ENCODE results near the gene BEND5.

DNA sequence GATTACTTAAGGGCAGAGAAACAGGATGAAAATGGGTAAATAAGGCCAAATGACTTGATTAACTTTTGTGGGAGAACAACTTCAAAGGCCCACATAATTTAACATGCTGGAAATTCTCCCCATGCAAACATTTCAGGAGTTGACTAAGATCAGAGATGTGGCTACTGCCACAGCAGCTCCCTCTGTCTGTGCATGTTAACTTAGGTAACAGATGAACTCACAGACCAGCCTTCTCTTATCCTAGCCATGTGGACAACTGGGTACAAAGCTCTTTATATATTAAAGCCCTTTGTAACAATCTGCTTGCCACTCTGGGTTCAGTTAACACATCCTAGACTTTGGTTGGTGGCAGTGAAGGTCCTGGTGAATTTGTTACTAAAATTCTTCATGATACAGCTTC, 33.2 kb downstream of the BEND5 start:
- TF ChIP-seq, protein P1, sequence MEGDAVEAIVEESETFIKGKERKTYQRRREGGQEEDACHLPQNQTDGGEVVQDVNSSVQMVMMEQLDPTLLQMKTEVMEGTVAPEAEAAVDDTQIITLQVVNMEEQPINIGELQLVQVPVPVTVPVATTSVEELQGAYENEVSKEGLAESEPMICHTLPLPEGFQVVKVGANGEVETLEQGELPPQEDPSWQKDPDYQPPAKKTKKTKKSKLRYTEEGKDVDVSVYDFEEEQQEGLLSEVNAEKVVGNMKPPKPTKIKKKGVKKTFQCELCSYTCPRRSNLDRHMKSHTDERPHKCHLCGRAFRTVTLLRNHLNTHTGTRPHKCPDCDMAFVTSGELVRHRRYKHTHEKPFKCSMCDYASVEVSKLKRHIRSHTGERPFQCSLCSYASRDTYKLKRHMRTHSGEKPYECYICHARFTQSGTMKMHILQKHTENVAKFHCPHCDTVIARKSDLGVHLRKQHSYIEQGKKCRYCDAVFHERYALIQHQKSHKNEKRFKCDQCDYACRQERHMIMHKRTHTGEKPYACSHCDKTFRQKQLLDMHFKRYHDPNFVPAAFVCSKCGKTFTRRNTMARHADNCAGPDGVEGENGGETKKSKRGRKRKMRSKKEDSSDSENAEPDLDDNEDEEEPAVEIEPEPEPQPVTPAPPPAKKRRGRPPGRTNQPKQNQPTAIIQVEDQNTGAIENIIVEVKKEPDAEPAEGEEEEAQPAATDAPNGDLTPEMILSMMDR (IDR thresholded peaks at IDR 0.05) = no peak
- TF ChIP-seq POLR2A (IDR thresholded peaks at IDR 0.05) (no peak), EP300 (IDR thresholded peaks at IDR 0.05) (no peak)

Measured in sigmoid colon (tissue), 4 donors.